Measurements from ENCODE around the gene RNF11. TPM values are rescaled to one million over a fixed set of nuclear protein-coding genes. Genes with fewer than 3 reads are reported as not detected.

Gene RNF11
- total RNA-seq, 4 donors from 2014 or later: 73.4 to 92.6 (median 78.2) TPM

GRCh38 chr1:51297401-51298321 is 61.6 kb downstream of the RNF11 start:
- DNase-seq (ENCODE audit: low spot score) (no peak), ATAC-seq (ENCODE audit: low FRiP score) (no peak)
- no peak for TF ChIP-seq CTCF (IDR thresholded peaks at IDR 0.05)

GRCh38 chr1:51298322-51298705 is 62.2 kb downstream of the RNF11 start:
- DNase-seq (ENCODE audit: low spot score) (no peak), ATAC-seq (ENCODE audit: low FRiP score) (no peak)
- TF ChIP-seq CTCF (IDR thresholded peaks at IDR 0.05): no peak

GRCh38 chr1:51299185-51299885 is 63.3 kb downstream of the RNF11 start:
- DNase-seq (ENCODE audit: low spot score) (no peak), ATAC-seq (ENCODE audit: low FRiP score) (no peak)

GRCh38 chr1:51299981-51300670 is 64.1 kb downstream of the RNF11 start:
- no peak for TF ChIP-seq CTCF (IDR thresholded peaks at IDR 0.05)
- no peak for DNase-seq (ENCODE audit: low spot score)
- ATAC-seq (ENCODE audit: low FRiP score): no peak

More at GRCh38 chr1:51299185-51299885, 63.3 kb downstream of the RNF11 start:
- no peak for TF ChIP-seq CTCF (IDR thresholded peaks at IDR 0.05)

GRCh38 chr1:51301152-51301843 is 65.2 kb downstream of the RNF11 start:
- ATAC-seq (ENCODE audit: low FRiP score) (no peak), DNase-seq (ENCODE audit: low spot score) (no peak)
- no peak for TF ChIP-seq CTCF (IDR thresholded peaks at IDR 0.05)

- DNase-seq (ENCODE audit: low spot score) (no peak), ATAC-seq (ENCODE audit: low FRiP score) (no peak)
- TF ChIP-seq CTCF (IDR thresholded peaks at IDR 0.05): no peak
Measured at GRCh38 chr1:51301844-51302162, 65.7 kb downstream of the RNF11 start.
